ENCODE results near the gene NOC3L.

DNA sequence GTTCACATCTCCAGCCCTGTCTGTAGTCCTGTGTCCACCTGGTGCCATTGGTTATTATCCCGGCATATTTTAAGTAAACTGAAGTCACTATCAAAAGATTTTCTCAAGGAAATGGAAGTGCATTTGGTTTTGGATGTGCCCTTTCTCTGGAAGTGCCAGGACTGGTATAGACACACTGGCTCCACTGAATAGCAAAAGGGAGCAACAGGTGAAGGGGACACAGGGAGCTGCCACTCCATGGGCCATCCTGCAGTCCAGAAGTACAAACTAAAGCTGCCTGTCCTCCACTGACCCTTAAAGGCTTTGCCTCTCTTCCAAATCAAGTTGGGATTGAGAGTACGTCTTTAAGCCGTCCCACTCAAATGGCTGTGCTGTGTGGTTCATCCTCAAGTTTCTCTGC lies 62.7 kb downstream of the NOC3L start:
- TF ChIP-seq POLR2AphosphoS5 (IDR thresholded peaks at IDR 0.05; ENCODE audit: insufficient read depth, low read depth, low read length) = no peak
- no peak for TF ChIP-seq POLR2A (IDR thresholded peaks at IDR 0.05; ENCODE audit: low read depth, low read length)
- no peak for TF ChIP-seq EZH2 (IDR thresholded peaks at IDR 0.05; ENCODE audit: borderline replicate concordance, low read depth, low read length, severe bottlenecking)
- TF ChIP-seq, protein P1, sequence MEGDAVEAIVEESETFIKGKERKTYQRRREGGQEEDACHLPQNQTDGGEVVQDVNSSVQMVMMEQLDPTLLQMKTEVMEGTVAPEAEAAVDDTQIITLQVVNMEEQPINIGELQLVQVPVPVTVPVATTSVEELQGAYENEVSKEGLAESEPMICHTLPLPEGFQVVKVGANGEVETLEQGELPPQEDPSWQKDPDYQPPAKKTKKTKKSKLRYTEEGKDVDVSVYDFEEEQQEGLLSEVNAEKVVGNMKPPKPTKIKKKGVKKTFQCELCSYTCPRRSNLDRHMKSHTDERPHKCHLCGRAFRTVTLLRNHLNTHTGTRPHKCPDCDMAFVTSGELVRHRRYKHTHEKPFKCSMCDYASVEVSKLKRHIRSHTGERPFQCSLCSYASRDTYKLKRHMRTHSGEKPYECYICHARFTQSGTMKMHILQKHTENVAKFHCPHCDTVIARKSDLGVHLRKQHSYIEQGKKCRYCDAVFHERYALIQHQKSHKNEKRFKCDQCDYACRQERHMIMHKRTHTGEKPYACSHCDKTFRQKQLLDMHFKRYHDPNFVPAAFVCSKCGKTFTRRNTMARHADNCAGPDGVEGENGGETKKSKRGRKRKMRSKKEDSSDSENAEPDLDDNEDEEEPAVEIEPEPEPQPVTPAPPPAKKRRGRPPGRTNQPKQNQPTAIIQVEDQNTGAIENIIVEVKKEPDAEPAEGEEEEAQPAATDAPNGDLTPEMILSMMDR (IDR thresholded peaks at IDR 0.05; ENCODE audit: extremely low read depth in 1 of 2, insufficient read depth in 1 of 2, low read depth in 1 of 2, low read length in 2 of 2) = no peak
- TF ChIP-seq JUN (IDR thresholded peaks at IDR 0.05; ENCODE audit: borderline replicate concordance, insufficient read depth, insufficient read length, low read depth) = no peak
- no peak for TF ChIP-seq MAX (IDR thresholded peaks at IDR 0.05; ENCODE audit: insufficient read depth, insufficient read length)
- no peak for TF ChIP-seq FOS (IDR thresholded peaks at IDR 0.05; ENCODE audit: borderline replicate concordance, insufficient read depth, low read length)

Measured in endothelial cell of umbilical vein (primary cell).